HG03442 (cell line): ENCODE data around the gene UQCRFS1.
"Not testable (repeated sequence)": the region's sequence is repeated elsewhere in the genome, so short reads cannot be mapped to it uniquely, and the experiment has no call there.

Experiments used
- ATAC-seq: cut with Tn5 transposase; IDR thresholded peaks from one replicate; pipeline ENCODE4 v1.9.1; 2021; ENCODE audit warnings: mild to moderate bottlenecking, moderate library complexity; ENCODE audit not compliant: unreplicated experiment

The UQCRFS1 gene

GRCh38 chr19:29215322-29215845, 2.4 kb upstream of the UQCRFS1 start:
- no peak for ATAC-seq

- no peak for ATAC-seq
These were observed 1.5 kb upstream of the UQCRFS1 start for GRCh38 chr19:29214411-29214810.

- ATAC-seq = no peak
These were observed 649 bp downstream of the UQCRFS1 start for GRCh38 chr19:29212356-29212647.

GRCh38 chr19:29211562-29212355, 1.2 kb downstream of the UQCRFS1 start:
- no peak for ATAC-seq

- not testable (repeated sequence) for ATAC-seq
These were observed 1.9 kb downstream of the UQCRFS1 start for GRCh38 chr19:29211041-29211440.

GRCh38 chr19:29210502-29210901, 2.4 kb downstream of the UQCRFS1 start:
- ATAC-seq = not testable (repeated sequence)

- ATAC-seq = not testable (repeated sequence)
These were observed 5.4 kb downstream of the UQCRFS1 start for GRCh38 chr19:29207403-29208187.

- ATAC-seq = no peak
These were observed 6.5 kb downstream of the UQCRFS1 start for GRCh38 chr19:29206453-29206852.

GRCh38 chr19:29202281-29202680, 10.7 kb downstream of the UQCRFS1 start:
- no peak for ATAC-seq

- no peak for ATAC-seq
These were observed 11.1 kb downstream of the UQCRFS1 start for GRCh38 chr19:29201855-29202254.

- ATAC-seq = no peak
These were observed 18.3 kb downstream of the UQCRFS1 start for GRCh38 chr19:29194658-29195057.

GRCh38 chr19:29193155-29193554, 19.8 kb downstream of the UQCRFS1 start:
- no peak for ATAC-seq

GRCh38 chr19:29191005-29191404, 21.9 kb downstream of the UQCRFS1 start:
- ATAC-seq = no peak

GRCh38 chr19:29189033-29189360, 24.0 kb downstream of the UQCRFS1 start:
- no peak for ATAC-seq

GRCh38 chr19:29188289-29189032, 24.5 kb downstream of the UQCRFS1 start:
- no peak for ATAC-seq

GRCh38 chr19:29187676-29188075, 25.3 kb downstream of the UQCRFS1 start:
- no peak for ATAC-seq

- no peak for ATAC-seq
These were observed 27.5 kb downstream of the UQCRFS1 start for GRCh38 chr19:29185427-29185826.

GRCh38 chr19:29176981-29177754, 35.8 kb downstream of the UQCRFS1 start:
- no peak for ATAC-seq

- ATAC-seq = no peak
These were observed 39.1 kb downstream of the UQCRFS1 start for GRCh38 chr19:29173896-29174295.

GRCh38 chr19:29172302-29172701, 40.6 kb downstream of the UQCRFS1 start:
- peak; percentile 72 for ATAC-seq

GRCh38 chr19:29171525-29171924, 41.4 kb downstream of the UQCRFS1 start:
- no peak for ATAC-seq
